ENCODE data around the gene TPST1.
"Not testable (repeated sequence)": the region's sequence is repeated elsewhere in the genome, so short reads cannot be mapped to it uniquely, and the experiment has no call there.

TPST1 gene

GRCh38 chr7:66169616-66170015, 35.5 kb upstream of the TPST1 start:
- H3K4me3 ChIP-seq (ENCODE audit: low read length) = no peak overlapping the region
- DNase-seq (ENCODE audit: low read depth) = no peak
- TF ChIP-seq CTCF (conservative IDR thresholded peaks at IDR 0.05; ENCODE audit: low read depth, low read length) = no peak

- no peak overlapping the region for H3K4me3 ChIP-seq (ENCODE audit: low read length)
- DNase-seq (ENCODE audit: low read depth) = no peak
- TF ChIP-seq CTCF (conservative IDR thresholded peaks at IDR 0.05; ENCODE audit: low read depth, low read length) = no peak
Observed at GRCh38 chr7:66170309-66171231, 34.6 kb upstream of the TPST1 start.

GRCh38 chr7:66172536-66173401, 32.4 kb upstream of the TPST1 start:
- not testable (repeated sequence) for DNase-seq (ENCODE audit: low read depth); H3K4me3 ChIP-seq (ENCODE audit: low read length)

GRCh38 chr7:66173856-66174255, 31.3 kb upstream of the TPST1 start:
- no peak for DNase-seq (ENCODE audit: low read depth)
- H3K4me3 ChIP-seq (ENCODE audit: low read length) = no peak overlapping the region
- TF ChIP-seq CTCF (conservative IDR thresholded peaks at IDR 0.05; ENCODE audit: low read depth, low read length) = no peak

GRCh38 chr7:66175006-66175405, 30.1 kb upstream of the TPST1 start:
- H3K4me3 ChIP-seq (ENCODE audit: low read length); DNase-seq (ENCODE audit: low read depth): not testable (repeated sequence)

- no peak for DNase-seq (ENCODE audit: low read depth)
- no peak overlapping the region for H3K4me3 ChIP-seq (ENCODE audit: low read length)
- no peak for TF ChIP-seq CTCF (conservative IDR thresholded peaks at IDR 0.05; ENCODE audit: low read depth, low read length)
Observed at GRCh38 chr7:66176914-66177313, 28.2 kb upstream of the TPST1 start.

GRCh38 chr7:66178258-66178657, 26.9 kb upstream of the TPST1 start:
- DNase-seq (ENCODE audit: low read depth) = no peak
- TF ChIP-seq CTCF (conservative IDR thresholded peaks at IDR 0.05; ENCODE audit: low read depth, low read length) = no peak
- no peak overlapping the region for H3K4me3 ChIP-seq (ENCODE audit: low read length)

- H3K4me3 ChIP-seq (ENCODE audit: low read length) = no peak overlapping the region
- TF ChIP-seq CTCF (conservative IDR thresholded peaks at IDR 0.05; ENCODE audit: low read depth, low read length) = no peak
- no peak for DNase-seq (ENCODE audit: low read depth)
Observed at GRCh38 chr7:66181329-66181728, 23.8 kb upstream of the TPST1 start.
